H1 (cell line): Measurements from ENCODE around the gene RTL3.

ENCODE experiments used
- CEBPB ChIP-seq: IDR thresholded peaks from 2 replicates; pipeline ENCODE4 v1.6.1; 2012; ENCODE audit warnings: low read depth, low read length
- CREB1 ChIP-seq: IDR thresholded peaks from 2 replicates; pipeline ENCODE4 v1.6.1; 2012; ENCODE audit warnings: inconsistent platforms
- HDAC2 ChIP-seq, 2 experiments: fragments of 300-600 bp in 1 of 2; sonication (generic) in 1 of 2; IDR thresholded peaks; 2 replicates each; pipeline ENCODE4 v1.6.1; 2011 to 2012; ENCODE audit warnings: low read depth in 2 of 2, low read length in 2 of 2, mild to moderate bottlenecking in 2 of 2, moderate library complexity in 2 of 2, borderline replicate concordance in 1 of 2, inconsistent platforms in 1 of 2
- POLR2AphosphoS5 ChIP-seq: IDR thresholded peaks from 2 replicates; pipeline ENCODE4 v1.6.1; 2011; ENCODE audit warnings: low read depth, low read length
- RXRA ChIP-seq: IDR thresholded peaks from 2 replicates; pipeline ENCODE4 v1.6.1; 2011; ENCODE audit warnings: low read depth, mild to moderate bottlenecking, low read length, moderate library complexity; ENCODE audit not compliant: insufficient read depth
- SIN3A ChIP-seq, 2 experiments: IDR thresholded peaks in 1 of 2; conservative IDR thresholded peaks in 1 of 2; 2 replicates each; pipeline ENCODE4 v1.6.1; 2011 to 2012; ENCODE audit warnings: low read length in 2 of 2, improper control_type of control experiment in 1 of 2, low read depth in 1 of 2, mild to moderate bottlenecking in 1 of 2
- SP1 ChIP-seq: IDR thresholded peaks from 2 replicates; pipeline ENCODE4 v1.6.1; 2011; ENCODE audit warnings: low read depth, low read length
- YY1 ChIP-seq: IDR thresholded peaks from 2 replicates; pipeline ENCODE4 v1.6.1; 2011; ENCODE audit warnings: low read depth, mild to moderate bottlenecking, low read length

GRCh38 chrX:78643096-78643495 is 16.0 kb downstream of the RTL3 start:
- no peak for TF ChIP-seq SIN3A (conservative IDR thresholded peaks at IDR 0.05 in 1 of 2, IDR thresholded peaks at IDR 0.05 in 1 of 2; ENCODE audit: low read depth in 1 of 2, low read length in 2 of 2)
- no peak for TF ChIP-seq POLR2AphosphoS5
- TF ChIP-seq SP1, result no peak
- no peak for TF ChIP-seq CREB1
- no peak for TF ChIP-seq RXRA
- no peak for TF ChIP-seq YY1
- no peak for TF ChIP-seq HDAC2 (IDR thresholded peaks at IDR 0.05; ENCODE audit: borderline replicate concordance in 1 of 2, low read depth in 2 of 2, low read length in 2 of 2)
- TF ChIP-seq CEBPB, result no peak
